GM21529 (cell line): ENCODE results near the gene GDF2.
A peak's percentile ranks its signal among the peaks of the same experiment; 100 is the strongest.

ENCODE experiments used
- ATAC-seq: cut with Tn5 transposase; IDR thresholded peaks from one replicate; pipeline ENCODE4 v1.9.1; 2021; ENCODE audit not compliant: unreplicated experiment

The GDF2 gene

GRCh38 chr10:47331954-47332353 lies 9.7 kb downstream of the GDF2 start:
- ATAC-seq: no peak

GRCh38 chr10:47332371-47332770 lies 10.1 kb downstream of the GDF2 start:
- ATAC-seq: no peak

- ATAC-seq: no peak
Measured at GRCh38 chr10:47332946-47333345, 10.7 kb downstream of the GDF2 start.

- no peak for ATAC-seq
Measured at GRCh38 chr10:47333532-47333931, 11.3 kb downstream of the GDF2 start.

- ATAC-seq: no peak
Measured at GRCh38 chr10:47334466-47335295, 12.4 kb downstream of the GDF2 start.

- ATAC-seq: no peak
Measured at GRCh38 chr10:47335906-47336305, 13.7 kb downstream of the GDF2 start.

- ATAC-seq: no peak
Measured at GRCh38 chr10:47336387-47337134, 14.3 kb downstream of the GDF2 start.

GRCh38 chr10:47337310-47337709 lies 15.1 kb downstream of the GDF2 start:
- no peak for ATAC-seq

GRCh38 chr10:47339186-47339735 lies 17.0 kb downstream of the GDF2 start:
- no peak for ATAC-seq

GRCh38 chr10:47339759-47340607 lies 17.7 kb downstream of the GDF2 start:
- no peak for ATAC-seq

GRCh38 chr10:47340608-47341170 lies 18.4 kb downstream of the GDF2 start:
- ATAC-seq: peak; percentile 52

GRCh38 chr10:47344996-47345870 lies 23.0 kb downstream of the GDF2 start:
- no peak for ATAC-seq

GRCh38 chr10:47346581-47347302 lies 24.5 kb downstream of the GDF2 start:
- ATAC-seq: no peak

- ATAC-seq: no peak
Measured at GRCh38 chr10:47347303-47347675, 25.0 kb downstream of the GDF2 start.

GRCh38 chr10:47348138-47348651 lies 25.9 kb downstream of the GDF2 start, which contains the start of gene RBP3:
RBP3 (plus strand) TSS chr10:47348363; CDS start chr10:47348485, 122 bp downstream.
- no peak for ATAC-seq

GRCh38 chr10:47348661-47349470 lies 26.6 kb downstream of the GDF2 start:
- ATAC-seq: no peak

GRCh38 chr10:47349516-47349915 lies 27.3 kb downstream of the GDF2 start:
- ATAC-seq: no peak

GRCh38 chr10:47349941-47350371 lies 27.7 kb downstream of the GDF2 start:
- ATAC-seq: no peak
